Endothelial cell of umbilical vein (primary cell): ENCODE measurements around the gene TK2. TPM values are rescaled to one million over a fixed set of nuclear protein-coding genes. Genes with fewer than 3 reads are reported as not detected.

Source experiments
- BruUV-seq: library from RNA; stranded (reverse); fragments of 400-500 nt; replicated peaks from 2 replicates; lab custom pipeline; 2021; lab: Mats Ljungman, UMichigan
- CTCF ChIA-PET: fragments of 300-600, 350-600 bp; sonication (Branson Sonifier 250); formaldehyde crosslinking; loops from one replicate; lab custom pipeline; 2021; ENCODE audit warnings: antibody characterized with exemption, inconsistent platforms; lab: Charles Lee
- POLR2A ChIA-PET: fragments of 300-600, 350-600 bp; sonication (Branson Sonifier 250); formaldehyde crosslinking; loops from one replicate; lab custom pipeline; 2021; ENCODE audit warnings: antibody characterized with exemption, inconsistent platforms; lab: Charles Lee
- DNase-seq: peaks from one replicate; pipeline ENCODE4 v3.0.0-alpha.2; 2011; ENCODE audit warnings: low read depth, low spot score
- FAIRE-seq: peaks from 2 replicates; lab custom pipeline; 2011; peaks lifted over from hg19 to GRCh38; lab: Jason Lieb, UNC
- H2AFZ ChIP-seq: 2 replicates; pipeline ENCODE4 v1.6.0; 2012; ENCODE audit warnings: low read depth, low read length, control low read depth, inconsistent platforms
- H3K27ac ChIP-seq: 2 replicates; pipeline ENCODE4 v1.5.1; 2011; ENCODE audit warnings: low read depth, mild to moderate bottlenecking, control low read depth, low read length, moderate library complexity; ENCODE audit not compliant: insufficient read depth
- H3K27me3 ChIP-seq, 2 experiments: 2 replicates each; pipeline versions ENCODE4 v1.6.0 to v1.6.1; 2011; ENCODE audit warnings: low read length in 2 of 2, mixed read lengths in 1 of 2; ENCODE audit not compliant: control insufficient read depth in 2 of 2, insufficient read depth in 2 of 2
- H3K36me3 ChIP-seq, 2 experiments: 2 replicates in 1 of 2; 3 replicates in 1 of 2; pipeline ENCODE4 v1.5.1; 2011; ENCODE audit warnings: low read length in 2 of 2, mild to moderate bottlenecking in 1 of 2, moderate library complexity in 1 of 2; ENCODE audit not compliant: control insufficient read depth in 2 of 2, insufficient read depth in 2 of 2; ENCODE audit errors: extremely low read depth in 1 of 2
- H3K4me1 ChIP-seq: 3 replicates; pipeline ENCODE4 v1.5.1; 2011; ENCODE audit warnings: mild to moderate bottlenecking, low read length; ENCODE audit not compliant: control insufficient read depth, insufficient read depth; ENCODE audit errors: extremely low read depth
- H3K4me2 ChIP-seq: 2 replicates; pipeline ENCODE4 v1.6.1; 2011; ENCODE audit warnings: low read length, control low read depth, mixed read lengths; ENCODE audit not compliant: insufficient read depth
- H3K4me3 ChIP-seq, 3 experiments: fragments of 200-600 bp in 1 of 3; sonication (generic), shearing (Covaris generic) in 1 of 3; replicated peaks in 1 of 3; 2 replicates each; pipeline ENCODE4 v1.5.1; 2011 to 2016; ENCODE audit warnings: control low read depth in 3 of 3, low read length in 3 of 3, mild to moderate bottlenecking in 2 of 3, inconsistent platforms in 1 of 3, low read depth in 1 of 3, moderate library complexity in 1 of 3; ENCODE audit not compliant: insufficient read depth in 1 of 3
- H3K79me2 ChIP-seq: 2 replicates; pipeline ENCODE4 v1.6.0; 2012; ENCODE audit warnings: low read length, inconsistent platforms; ENCODE audit not compliant: control insufficient read depth, insufficient read depth
- H3K9ac ChIP-seq: replicated peaks from 2 replicates; pipeline ENCODE3; 2011; ENCODE audit warnings: low read length, control low read depth; ENCODE audit not compliant: insufficient read depth; ENCODE audit errors: extremely low read depth
- H3K9me1 ChIP-seq: replicated peaks from 3 replicates; pipeline ENCODE4 v1.6.0; 2011; ENCODE audit warnings: mild to moderate bottlenecking, low read length; ENCODE audit not compliant: control insufficient read depth, insufficient read depth; ENCODE audit errors: extremely low read depth
- H3K9me3 ChIP-seq: replicated peaks from 2 replicates; pipeline ENCODE4 v1.5.1; 2012; ENCODE audit warnings: low read length, inconsistent platforms; ENCODE audit not compliant: control insufficient read depth, insufficient read depth
- H4K20me1 ChIP-seq: replicated peaks from 2 replicates; pipeline ENCODE3; 2011; ENCODE audit warnings: mild to moderate bottlenecking, low read length; ENCODE audit not compliant: control insufficient read depth, insufficient read depth; ENCODE audit errors: extremely low read depth
- CTCF ChIP-seq, 2 donors: IDR thresholded peaks; 1 replicate in 1 of 2; 2 replicates in 1 of 2; pipeline ENCODE4 v1.5.1; 2011; ENCODE audit warnings: low read length in 2 of 2, mild to moderate bottlenecking in 2 of 2, moderate library complexity in 2 of 2, control low read depth in 1 of 2, inconsistent platforms in 1 of 2, low read depth in 1 of 2; ENCODE audit not compliant: insufficient read depth in 1 of 2; ENCODE audit errors: extremely low read depth in 1 of 2
- EZH2 ChIP-seq: IDR thresholded peaks from 2 replicates; pipeline ENCODE4 v1.6.1; 2012; ENCODE audit warnings: borderline replicate concordance, low read depth, mild to moderate bottlenecking, moderate library complexity, low read length, inconsistent platforms; ENCODE audit not compliant: severe bottlenecking
- FOS ChIP-seq: IDR thresholded peaks from 2 replicates; pipeline ENCODE4 v1.6.1; 2011; ENCODE audit warnings: mild to moderate bottlenecking, low read length, moderate library complexity, borderline replicate concordance; ENCODE audit not compliant: insufficient read depth
- GATA2 ChIP-seq: IDR thresholded peaks from 2 replicates; pipeline ENCODE4 v1.7.0; 2011; ENCODE audit warnings: low read depth, mild to moderate bottlenecking, moderate library complexity, mixed read lengths, low read length; ENCODE audit not compliant: insufficient read length, insufficient read depth
- JUN ChIP-seq: IDR thresholded peaks from 2 replicates; pipeline ENCODE4 v1.6.1; 2011; ENCODE audit warnings: borderline replicate concordance, low read depth; ENCODE audit not compliant: insufficient read length, insufficient read depth
- MAX ChIP-seq: IDR thresholded peaks from 2 replicates; pipeline ENCODE4 v1.6.1; 2011; ENCODE audit not compliant: insufficient read depth, insufficient read length
- MYC ChIP-seq: IDR thresholded peaks from one replicate; pipeline ENCODE4 v1.6.1; 2011; ENCODE audit warnings: mild to moderate bottlenecking, low read depth, low read length
- POLR2A ChIP-seq: IDR thresholded peaks from 2 replicates; pipeline ENCODE4 v1.6.1; 2012; ENCODE audit warnings: low read depth, mild to moderate bottlenecking, control low read depth, low read length
- POLR2AphosphoS5 ChIP-seq: IDR thresholded peaks from 2 replicates; pipeline ENCODE4 v1.6.1; 2012; ENCODE audit warnings: low read depth, mild to moderate bottlenecking, control low read depth, low read length, moderate library complexity; ENCODE audit not compliant: insufficient read depth
- dilution Hi-C: fragments of 300-500 bp; cut with MboI; formaldehyde crosslinking; loops from one replicate; pipeline ENCODE4 v1.15.0; 2019; ENCODE audit warnings: low sequenced_read_pairs; ENCODE audit not compliant: extremely low pct_ligation_motif_present
- intact Hi-C: fragments of 100-400 bp; cut with micrococcal nuclease; formaldehyde crosslinking; loops from one replicate; pipeline ENCODE4 v1.10.0; 2022
- polyA plus RNA-seq, 4 experiments: library from polyadenylated mRNA; depleted of rRNA in 3 of 4; stranded (reverse) in 3 of 4; unstranded in 1 of 4; fragments of >200 nt; gene quantifications; 2 replicates each; pipeline versions ENCODE4 v1.2.1 to v1.2.3, GENCODE V29; 2011 to 2012; ENCODE audit warnings: missing spikeins in 1 of 4
- total RNA-seq: library from RNA; stranded (reverse); gene quantifications from 2 replicates; pipeline ENCODE4 v1.2.3, GENCODE V29; 2021

TK2 gene
- total and polyA plus RNA-seq, 2 donors (not counting 3 experiments of a cell fraction or from before 2014, with no cell fraction given), result 12.1 to 25.2 TPM

GRCh38 chr16:66521252-66521713 is 28.6 kb downstream of the TK2 start:
- DNase-seq (no peak), FAIRE-seq (no peak)
- TF ChIP-seq POLR2AphosphoS5 (no peak), JUN (no peak), MYC (no peak)
- BruUV-seq, result no TSS peak
- CTCF ChIA-PET, result interaction anchor here (0.8 to 2.3 kb wide), 11 partner anchors 10 to 114 kb away, joined by 3 to 10 read pairs (median 6); partner anchors contain the start of genes CKLF and CMTM3
- no peak overlapping the region for H3K4me3 ChIP-seq
- H3K4me2 ChIP-seq, result peak overlapping the region; percentile 56
- no peaks in the 10 kb centered on the region for H3K27me3 ChIP-seq
- H3K79me2 ChIP-seq, result no peaks in the 10 kb centered on the region
- no peaks in the 10 kb centered on the region for H3K9me3 ChIP-seq
- H4K20me1 ChIP-seq, result no peaks in the 10 kb centered on the region
- no peak overlapping the region for H3K9ac ChIP-seq
- dilution Hi-C loops, result no loop called here
- POLR2A ChIA-PET, result no interaction called here
- intact Hi-C loops, result no loop called here
- no peaks in the 10 kb centered on the region for H3K9me1 ChIP-seq
- H3K36me3 ChIP-seq, result no peaks in the 10 kb centered on the region
- H3K4me1 ChIP-seq, result peaks cover 78% of the 10 kb centered on the region
- H2AFZ ChIP-seq, result peak overlapping the region; percentile 7
- peak overlapping the region; percentile 62 for H3K27ac ChIP-seq

- dilution Hi-C loops, result no loop called here
Observed at GRCh38 chr16:66520406-66521170, 29.3 kb downstream of the TK2 start.

More at GRCh38 chr16:66520406-66521170, 29.3 kb downstream of the TK2 start:
- TF ChIP-seq MYC (no peak), POLR2AphosphoS5 (no peak), CTCF (IDR thresholded peaks at IDR 0.05; ENCODE audit: extremely low read depth in 1 of 2, insufficient read depth in 1 of 2, low read depth in 1 of 2, low read length in 2 of 2) (no peak), GATA2 (no peak), EZH2 (no peak), MAX (no peak), POLR2A (no peak), JUN (no peak), FOS (no peak)
- no peak overlapping the region for H3K4me3 ChIP-seq
- FAIRE-seq, result no peak
- no peak overlapping the region for H3K4me2 ChIP-seq
- CTCF ChIA-PET, result interaction anchor here (0.8 to 2.3 kb wide), 4 partner anchors 9 to 84 kb away, joined by 3 to 10 read pairs (median 6); partner anchors contain the start of gene CMTM3
- no peaks in the 10 kb centered on the region for H4K20me1 ChIP-seq
- DNase-seq, result no peak
- no peaks in the 10 kb centered on the region for H3K9me3 ChIP-seq
- H3K36me3 ChIP-seq, result no peaks in the 10 kb centered on the region
- POLR2A ChIA-PET, result no interaction called here
- H3K9me1 ChIP-seq, result no peaks in the 10 kb centered on the region
- H3K27ac ChIP-seq, result peak overlapping the region; percentile 61
- peaks cover 85% of the 10 kb centered on the region for H3K4me1 ChIP-seq
- H2AFZ ChIP-seq, result no peak overlapping the region
- no TSS peak for BruUV-seq
- no peaks in the 10 kb centered on the region for H3K27me3 ChIP-seq
- no peaks in the 10 kb centered on the region for H3K79me2 ChIP-seq
- intact Hi-C loops, result no loop called here
- H3K9ac ChIP-seq, result no peak overlapping the region
